BE2C (cell line): ENCODE data around the gene APBB1IP.
A peak's percentile ranks its signal among the peaks of the same experiment; 100 is the strongest.
"Not testable (repeated sequence)": the region's sequence is repeated elsewhere in the genome, so short reads cannot be mapped to it uniquely, and the experiment has no call there.

Experiments
- DNase-seq: peaks from one replicate; pipeline ENCODE4 v3.0.0-alpha.2; 2020
- H3K27me3 ChIP-seq: fragments of 250-450 bp; sonication (Bioruptor Pico); 2 replicates; pipeline ENCODE4 v1.5.1; 2020; ENCODE audit warnings: mild to moderate bottlenecking
- H3K36me3 ChIP-seq: fragments of 250-450 bp; sonication (Bioruptor Pico); 2 replicates; pipeline ENCODE4 v1.5.1; 2020; ENCODE audit warnings: mild to moderate bottlenecking
- H3K4me1 ChIP-seq: fragments of 250-450 bp; sonication (Bioruptor Pico); 2 replicates; pipeline ENCODE4 v1.5.1; 2020
- H3K4me3 ChIP-seq: 2 replicates; pipeline ENCODE4 v1.5.1; 2011; ENCODE audit warnings: low read depth, low read length
- H3K9me3 ChIP-seq: fragments of 250-450 bp; sonication (Bioruptor Pico); 2 replicates; pipeline ENCODE4 v1.5.1; 2020
- CTCF ChIP-seq: IDR thresholded peaks from 2 replicates; pipeline ENCODE4 v1.5.1; 2012; ENCODE audit warnings: mild to moderate bottlenecking, low read depth, low read length

The APBB1IP gene

GRCh38 chr10:26606389-26606877 lies 168.3 kb downstream of the APBB1IP start:
- not testable (repeated sequence) for H3K4me3 ChIP-seq, H3K9me3 ChIP-seq, DNase-seq, H3K27me3 ChIP-seq, H3K4me1 ChIP-seq, H3K36me3 ChIP-seq
- TF ChIP-seq CTCF = peak; percentile 60

GRCh38 chr10:26612151-26612915 lies 174.2 kb downstream of the APBB1IP start:
- Histone ChIP-seq H3K4me3 (no peak overlapping the region), H3K9me3 (no peaks in the 10 kb centered on the region), H3K27me3 (no peaks in the 10 kb centered on the region), H3K36me3 (no peaks in the 10 kb centered on the region), H3K4me1 (no peaks in the 10 kb centered on the region)
- DNase-seq = no peak
- no peak for TF ChIP-seq CTCF
